A549 (cell line): ENCODE results near the gene ONECUT3. TPM values are rescaled to one million over a fixed set of nuclear protein-coding genes. Genes with fewer than 3 reads are reported as not detected.
A peak's percentile ranks its signal among the peaks of the same experiment; 100 is the strongest.

Source experiments
- ATAC-seq, 2 experiments: fragments of 200-7000 bp in 1 of 2; fragments of >200 bp in 1 of 2; cut with Nextera tagmentation in 1 of 2; cut with Tn5 transposase in 1 of 2; 3 replicates each; pipeline versions ENCODE4 v1.8.0 to v1.9.1; 2018 to 2020; ENCODE audit warnings: mild to moderate bottlenecking in 1 of 2, moderate library complexity in 1 of 2
- CTCF ChIA-PET: fragments of 300-600 bp; sonication (Branson Sonifier 250); formaldehyde crosslinking; extraction: SDS; loops from one replicate; lab custom pipeline; 2021; ENCODE audit warnings: antibody characterized with exemption, inconsistent platforms; lab: Yijun Ruan, JAX
- POLR2A ChIA-PET: fragments of 350-600 bp; formaldehyde crosslinking; extraction: SDS; loops from one replicate; lab custom pipeline; 2021; ENCODE audit warnings: antibody characterized with exemption, inconsistent platforms; lab: Yijun Ruan, JAX
- DNase-seq, 2 experiments: peaks; one replicate each; pipeline versions ENCODE4 v3.0.0 to v3.0.0-alpha.2; 2011 to 2016; ENCODE audit warnings: low read depth in 1 of 2, low spot score in 1 of 2
- FAIRE-seq: peaks from 2 replicates; lab custom pipeline; 2011; peaks lifted over from hg19 to GRCh38; lab: Jason Lieb, UNC
- H3K27ac ChIP-seq, 2 experiments: fragments of >200 bp; sonication (Bioruptor Twin); formaldehyde crosslinking; 3 replicates each; pipeline ENCODE4 v1.5.1; 2016 to 2017
- H3K4me1 ChIP-seq: fragments of >200 bp; sonication (Bioruptor Twin); formaldehyde crosslinking; 3 replicates; pipeline ENCODE4 v1.6.1; 2016
- H3K4me2 ChIP-seq: fragments of >200 bp; sonication (Bioruptor Twin); formaldehyde crosslinking; 3 replicates; pipeline ENCODE4 v1.6.1; 2016
- H3K4me3 ChIP-seq: fragments of >200 bp; sonication (Bioruptor Twin); formaldehyde crosslinking; 3 replicates; pipeline ENCODE4 v1.5.1; 2016
- H3K9me3 ChIP-seq: fragments of >200 bp; sonication (Bioruptor Twin); formaldehyde crosslinking; 3 replicates; pipeline ENCODE4 v1.6.1; 2016
- BHLHE40 ChIP-seq: IDR thresholded peaks from 2 replicates; pipeline ENCODE4 v1.6.1; 2012; ENCODE audit warnings: low read depth, low read length, inconsistent platforms
- CBX8 ChIP-seq: fragments of 200-600 bp; sonication (generic); IDR thresholded peaks from 2 replicates; pipeline ENCODE4 v1.6.1; 2016
- CEBPB ChIP-seq, 2 experiments: fragments of >200 bp in 1 of 2; sonication (Bioruptor Twin) in 1 of 2; formaldehyde crosslinking in 1 of 2; IDR thresholded peaks; 2 replicates each; pipeline ENCODE4 v1.6.1; 2012 to 2016
- CHD4 ChIP-seq: fragments of 200-600 bp; sonication (generic); IDR thresholded peaks from 2 replicates; pipeline ENCODE4 v1.6.1; 2016; ENCODE audit warnings: antibody characterized with exemption, mild to moderate bottlenecking, borderline replicate concordance
- EHMT2 ChIP-seq: fragments of 200-600 bp; sonication (generic); IDR thresholded peaks from 2 replicates; pipeline ENCODE4 v1.6.1; 2016; ENCODE audit warnings: antibody characterized with exemption, low read depth, mild to moderate bottlenecking, moderate library complexity
- HDAC2 ChIP-seq: fragments of 200-600 bp; sonication (generic); IDR thresholded peaks from 2 replicates; pipeline ENCODE4 v1.6.1; 2016
- HEYL ChIP-seq: fragments of 250-450 bp; sonication (Bioruptor Pico); IDR thresholded peaks from 2 replicates; pipeline ENCODE4 v1.8.0; 2021; ENCODE audit warnings: mild to moderate bottlenecking, moderate library complexity
- HOXB13 ChIP-seq: fragments of 250-450 bp; sonication (Bioruptor Pico); IDR thresholded peaks from 2 replicates; pipeline ENCODE4 v1.5.0; 2020; ENCODE audit warnings: low read depth, mild to moderate bottlenecking, moderate library complexity
- JUNB ChIP-seq: fragments of >200 bp; sonication (Bioruptor Twin); formaldehyde crosslinking; IDR thresholded peaks from 2 replicates; pipeline ENCODE4 v1.6.1; 2016
- KDM1A ChIP-seq: fragments of 200-600 bp; sonication (generic); IDR thresholded peaks from 2 replicates; pipeline ENCODE4 v1.6.1; 2016; ENCODE audit warnings: low read depth, mild to moderate bottlenecking
- MAZ ChIP-seq: fragments of 150-350 bp; IDR thresholded peaks from 2 replicates; pipeline ENCODE4 v1.6.1; 2014; ENCODE audit warnings: antibody characterized with exemption, low read depth, low read length, borderline replicate concordance
- NFE2L2 ChIP-seq: fragments of 150-350 bp; conservative IDR thresholded peaks from 2 replicates; pipeline ENCODE4 v1.6.1; 2014; ENCODE audit warnings: low read length
- RCOR1 ChIP-seq: fragments of 150-350 bp; IDR thresholded peaks from 2 replicates; pipeline ENCODE4 v1.6.1; 2014; ENCODE audit warnings: antibody characterized with exemption, low read length, low read depth
- RFX5 ChIP-seq: fragments of 450-650 bp; IDR thresholded peaks from 2 replicates; pipeline ENCODE4 v1.7.1; 2014; ENCODE audit warnings: antibody characterized with exemption, mild to moderate bottlenecking, moderate library complexity
- SMC3 ChIP-seq: fragments of >200 bp; sonication (Bioruptor Twin); formaldehyde crosslinking; IDR thresholded peaks from 3 replicates; pipeline ENCODE4 v1.6.1; 2018; ENCODE audit warnings: inconsistent platforms
- ZC3H11A ChIP-seq: fragments of 450-650 bp; IDR thresholded peaks from 2 replicates; pipeline ENCODE4 v1.6.1; 2014; ENCODE audit warnings: antibody characterized with exemption, mild to moderate bottlenecking
- ZSCAN20 ChIP-seq: fragments of 250-450 bp; sonication (Bioruptor Pico); IDR thresholded peaks from 2 replicates; pipeline ENCODE4 v1.8.0; 2022; ENCODE audit warnings: mild to moderate bottlenecking, moderate library complexity
- WGBS: methylation state at CpG from one replicate; pipeline ENCODE4 v1.1.6; 2017; ENCODE audit errors: missing lambda C conversion rate; 5-methylcytosine and 5-hydroxymethylcytosine counted together
- polyA plus RNA-seq, 4 experiments: library from polyadenylated mRNA; depleted of rRNA in 3 of 4; stranded (reverse); fragments of >200 nt; fragmentation: RNase III in 1 of 4; extraction: RNeasy Plus Mini Kit Qiagen cat#74134 plus additional on column Dnase treatment in 1 of 4; gene quantifications; 2 replicates in 3 of 4; 3 replicates in 1 of 4; pipeline ENCODE4 v1.2.3, GENCODE V29; 2011 to 2017
- TF ChIP-seq, protein P1 (sequence below): fragments of >200 bp; sonication (Bioruptor Twin); formaldehyde crosslinking; IDR thresholded peaks from 3 replicates; pipeline ENCODE4 v1.5.1; 2016
- TF ChIP-seq, protein P2 (sequence below): fragments of 450-650 bp; IDR thresholded peaks from 2 replicates; pipeline ENCODE4 v1.6.1; 2014; ENCODE audit warnings: antibody characterized with exemption
- TF ChIP-seq, protein P3 (sequence below): fragments of 150-350 bp; IDR thresholded peaks from 2 replicates; pipeline ENCODE4 v1.6.1; 2014; ENCODE audit warnings: low read depth, mild to moderate bottlenecking, low read length
- TF ChIP-seq, protein P4 (sequence below): IDR thresholded peaks from 2 replicates; pipeline ENCODE4 v1.6.1; 2012
- TF ChIP-seq, protein P5 (sequence below): IDR thresholded peaks from 2 replicates; pipeline ENCODE4 v1.6.1; 2012

Gene ONECUT3
- polyA plus RNA-seq, 2 of the 4 experiments (the other 2 are of a cell fraction), result 0.01 TPM; not detected in 1

DNA sequence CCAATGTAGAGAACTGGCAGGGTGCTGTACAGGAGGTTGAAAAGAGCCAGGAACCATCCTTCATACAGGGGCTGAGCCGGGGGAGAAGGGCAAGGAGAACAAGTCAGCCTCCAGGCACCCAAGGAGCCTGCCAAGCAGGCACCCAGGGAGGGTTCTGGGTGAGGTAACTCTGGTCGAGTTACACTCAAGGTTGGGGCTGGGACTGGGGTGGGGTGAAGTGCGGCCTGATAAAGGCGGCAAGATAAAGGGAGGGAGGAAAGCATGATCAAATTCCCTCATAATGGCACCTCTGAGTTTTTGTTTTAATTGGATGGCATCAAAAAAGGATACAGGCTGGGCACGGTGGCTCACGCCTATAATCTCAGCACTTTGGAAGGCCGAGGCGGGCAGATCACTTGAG lies 33.8 kb downstream of the ONECUT3 start:
- peaks cover 3% of the 10 kb centered on the region for H3K9me3 ChIP-seq
- no peak for FAIRE-seq
- no peak for ATAC-seq
- WGBS, result 77% methylated on average over 7 of the region's 8 CpGs
- ChIA-PET CTCF (interaction anchor here (1.4 to 9.1 kb wide), 3 partner anchors 8 to 115 kb away, joined by 5 to 90 read pairs (median 55); no protein-coding TSS in a partner anchor), POLR2A (no interaction called here)
- TF ChIP-seq, protein P1, sequence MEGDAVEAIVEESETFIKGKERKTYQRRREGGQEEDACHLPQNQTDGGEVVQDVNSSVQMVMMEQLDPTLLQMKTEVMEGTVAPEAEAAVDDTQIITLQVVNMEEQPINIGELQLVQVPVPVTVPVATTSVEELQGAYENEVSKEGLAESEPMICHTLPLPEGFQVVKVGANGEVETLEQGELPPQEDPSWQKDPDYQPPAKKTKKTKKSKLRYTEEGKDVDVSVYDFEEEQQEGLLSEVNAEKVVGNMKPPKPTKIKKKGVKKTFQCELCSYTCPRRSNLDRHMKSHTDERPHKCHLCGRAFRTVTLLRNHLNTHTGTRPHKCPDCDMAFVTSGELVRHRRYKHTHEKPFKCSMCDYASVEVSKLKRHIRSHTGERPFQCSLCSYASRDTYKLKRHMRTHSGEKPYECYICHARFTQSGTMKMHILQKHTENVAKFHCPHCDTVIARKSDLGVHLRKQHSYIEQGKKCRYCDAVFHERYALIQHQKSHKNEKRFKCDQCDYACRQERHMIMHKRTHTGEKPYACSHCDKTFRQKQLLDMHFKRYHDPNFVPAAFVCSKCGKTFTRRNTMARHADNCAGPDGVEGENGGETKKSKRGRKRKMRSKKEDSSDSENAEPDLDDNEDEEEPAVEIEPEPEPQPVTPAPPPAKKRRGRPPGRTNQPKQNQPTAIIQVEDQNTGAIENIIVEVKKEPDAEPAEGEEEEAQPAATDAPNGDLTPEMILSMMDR, result no peak
- TF ChIP-seq ZC3H11A (no peak), EHMT2 (no peak), RCOR1 (no peak), MAZ (no peak), CBX8 (no peak), CHD4 (no peak), KDM1A (no peak), HOXB13 (CRISPR knock-in tag) (no peak), JUNB (no peak), RFX5 (no peak), HEYL (CRISPR knock-in tag) (no peak), SMC3 (no peak), HDAC2 (no peak), ZSCAN20 (CRISPR knock-in tag) (no peak), BHLHE40 (no peak), CEBPB (IDR thresholded peaks at IDR 0.05) (no peak)
- TF ChIP-seq, protein P2, sequence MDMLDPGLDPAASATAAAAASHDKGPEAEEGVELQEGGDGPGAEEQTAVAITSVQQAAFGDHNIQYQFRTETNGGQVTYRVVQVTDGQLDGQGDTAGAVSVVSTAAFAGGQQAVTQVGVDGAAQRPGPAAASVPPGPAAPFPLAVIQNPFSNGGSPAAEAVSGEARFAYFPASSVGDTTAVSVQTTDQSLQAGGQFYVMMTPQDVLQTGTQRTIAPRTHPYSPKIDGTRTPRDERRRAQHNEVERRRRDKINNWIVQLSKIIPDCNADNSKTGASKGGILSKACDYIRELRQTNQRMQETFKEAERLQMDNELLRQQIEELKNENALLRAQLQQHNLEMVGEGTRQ, result no peak
- TF ChIP-seq, protein P3, sequence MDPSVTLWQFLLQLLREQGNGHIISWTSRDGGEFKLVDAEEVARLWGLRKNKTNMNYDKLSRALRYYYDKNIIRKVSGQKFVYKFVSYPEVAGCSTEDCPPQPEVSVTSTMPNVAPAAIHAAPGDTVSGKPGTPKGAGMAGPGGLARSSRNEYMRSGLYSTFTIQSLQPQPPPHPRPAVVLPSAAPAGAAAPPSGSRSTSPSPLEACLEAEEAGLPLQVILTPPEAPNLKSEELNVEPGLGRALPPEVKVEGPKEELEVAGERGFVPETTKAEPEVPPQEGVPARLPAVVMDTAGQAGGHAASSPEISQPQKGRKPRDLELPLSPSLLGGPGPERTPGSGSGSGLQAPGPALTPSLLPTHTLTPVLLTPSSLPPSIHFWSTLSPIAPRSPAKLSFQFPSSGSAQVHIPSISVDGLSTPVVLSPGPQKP, result no peak
- TF ChIP-seq, protein P4, sequence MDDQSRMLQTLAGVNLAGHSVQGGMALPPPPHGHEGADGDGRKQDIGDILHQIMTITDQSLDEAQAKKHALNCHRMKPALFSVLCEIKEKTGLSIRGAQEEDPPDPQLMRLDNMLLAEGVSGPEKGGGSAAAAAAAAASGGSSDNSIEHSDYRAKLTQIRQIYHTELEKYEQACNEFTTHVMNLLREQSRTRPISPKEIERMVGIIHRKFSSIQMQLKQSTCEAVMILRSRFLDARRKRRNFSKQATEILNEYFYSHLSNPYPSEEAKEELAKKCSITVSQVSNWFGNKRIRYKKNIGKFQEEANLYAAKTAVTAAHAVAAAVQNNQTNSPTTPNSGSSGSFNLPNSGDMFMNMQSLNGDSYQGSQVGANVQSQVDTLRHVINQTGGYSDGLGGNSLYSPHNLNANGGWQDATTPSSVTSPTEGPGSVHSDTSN, result no peak
- DNase-seq, result no peak
- H3K4me1 ChIP-seq, result no peaks in the 10 kb centered on the region
- no peak overlapping the region for H3K4me3 ChIP-seq
- no peak overlapping the region for H3K27ac ChIP-seq
- no peak overlapping the region for H3K4me2 ChIP-seq

DNA sequence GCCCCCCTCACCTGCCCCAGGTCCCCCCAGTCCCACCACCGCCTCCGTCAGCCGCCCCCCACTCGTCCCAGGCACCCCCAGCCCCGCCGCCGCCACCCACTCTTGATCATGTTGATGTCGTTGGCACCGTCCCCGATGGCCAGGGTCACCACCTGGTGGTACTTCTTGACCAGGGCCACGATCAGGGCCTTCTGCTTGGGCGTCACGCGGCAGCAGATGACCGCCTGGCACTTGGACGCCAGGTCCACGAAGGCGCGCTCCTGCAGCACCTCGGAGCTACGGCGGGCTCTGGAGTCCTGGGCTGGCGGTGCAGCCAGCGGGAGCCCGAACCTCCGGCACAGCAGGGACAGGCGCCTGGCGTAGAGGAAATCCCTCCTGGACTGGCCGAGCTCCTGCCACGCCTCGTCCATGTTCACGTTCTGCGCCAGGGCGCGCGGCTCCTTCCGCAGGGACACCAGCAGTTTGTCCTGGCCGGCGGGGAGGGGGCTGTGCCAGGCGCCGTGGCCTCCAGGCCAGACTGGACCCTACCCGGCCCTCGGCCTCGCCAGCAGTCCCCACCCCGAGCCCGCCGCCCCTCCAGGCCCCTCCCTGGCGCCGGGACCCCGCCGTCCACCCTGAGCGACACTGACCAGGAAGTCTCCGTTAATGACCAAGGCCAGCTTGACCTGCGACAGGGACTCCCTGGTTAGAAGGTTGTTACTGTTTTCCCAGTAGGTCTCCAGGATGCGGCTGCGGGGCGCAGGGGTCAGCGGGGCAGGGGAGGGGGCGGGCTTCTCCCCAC lies 36.1 kb downstream of the ONECUT3 start:
- Histone ChIP-seq H3K4me2 (peak overlapping the region; percentile 80), H3K4me3 (peak overlapping the region; percentile 40), H3K9me3 (no peaks in the 10 kb centered on the region), H3K27ac (peak overlapping the region; percentile 54 to 84; a peak in 5 of 6 replicates), H3K4me1 (no peaks in the 10 kb centered on the region)
- 0% methylated on average over 5 of the region's 59 CpGs for WGBS
- ChIA-PET POLR2A (no interaction called here), CTCF (interaction anchor here (0.6 to 8.1 kb wide), 7 partner anchors 25 to 244 kb away, joined by 3 to 55 read pairs (median 3); no protein-coding TSS in a partner anchor)
- DNase-seq (peak in 1 of 2 experiments; percentile 60), ATAC-seq (peak; percentile 43 to 66; a peak in 5 of 6 replicates), FAIRE-seq (no peak)
- TF ChIP-seq, protein P5, sequence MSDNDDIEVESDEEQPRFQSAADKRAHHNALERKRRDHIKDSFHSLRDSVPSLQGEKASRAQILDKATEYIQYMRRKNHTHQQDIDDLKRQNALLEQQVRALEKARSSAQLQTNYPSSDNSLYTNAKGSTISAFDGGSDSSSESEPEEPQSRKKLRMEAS, result 0 out of 2 replicates have a peak, but pooled peaks have one; percentile 29
- no peak for TF ChIP-seq NFE2L2
